SK-N-MC (cell line): ENCODE measurements around the gene LRCOL1.
A peak's percentile ranks its signal among the peaks of the same experiment; 100 is the strongest.

Experiments used
- DNase-seq: peaks from one replicate; pipeline ENCODE4 v3.0.0-alpha.2; 2011; ENCODE audit warnings: low read depth, low spot score
- H3K27ac ChIP-seq: fragments of 200-600 bp; sonication (generic); 2 replicates; pipeline ENCODE4 v1.5.1; 2016; ENCODE audit warnings: mixed run types
- H3K36me3 ChIP-seq: fragments of 200-600 bp; sonication (generic); 2 replicates; pipeline ENCODE4 v1.6.1; 2017; ENCODE audit warnings: antibody characterized with exemption, low read length, mixed read lengths; ENCODE audit not compliant: insufficient read depth
- H3K4me3 ChIP-seq: fragments of 200-600 bp; sonication (generic); 2 replicates; pipeline ENCODE4 v1.5.1; 2016
- H3K9ac ChIP-seq: fragments of 200-600 bp; sonication (generic); 2 replicates; pipeline ENCODE4 v1.8.0; 2017; ENCODE audit warnings: mixed run types, mixed read lengths; ENCODE audit not compliant: insufficient read length
- H3K9me3 ChIP-seq: fragments of 200-600 bp; sonication (generic); 2 replicates; pipeline ENCODE4 v1.6.1; 2017; ENCODE audit warnings: low read depth, mild to moderate bottlenecking, antibody characterized with exemption, low read length, moderate library complexity, mixed read lengths
- EZH2 ChIP-seq: fragments of 200-600 bp; sonication (generic); IDR thresholded peaks from one replicate; pipeline ENCODE4 v1.6.1; 2017; ENCODE audit warnings: antibody characterized with exemption
- FOXP2 ChIP-seq: optimal IDR thresholded peaks from 2 replicates; pipeline ENCODE3; 2011; ENCODE audit warnings: mild to moderate bottlenecking, moderate library complexity; ENCODE audit not compliant: insufficient read depth; ENCODE audit errors: extremely low read length, control extremely low read depth
- POLR2AphosphoS5 ChIP-seq: IDR thresholded peaks from 2 replicates; pipeline ENCODE4 v1.6.1; 2012; ENCODE audit warnings: mild to moderate bottlenecking, low read depth, low read length, borderline replicate concordance

The LRCOL1 gene

GRCh38 chr12:132622437-132623071, 12.2 kb upstream of the LRCOL1 start:
- Histone ChIP-seq H3K9ac (no peak overlapping the region), H3K4me3 (no peak overlapping the region), H3K27ac (peak overlapping the region; percentile 62; the same call in 1 of the 2 replicates), H3K9me3 (no peaks in the 10 kb centered on the region; the same call in 1 of the 2 replicates), H3K36me3 (peaks cover 30% of the 10 kb centered on the region)
- TF ChIP-seq EZH2 (no peak), POLR2AphosphoS5 (peak; percentile 31; the same call in 1 of the 2 replicates), FOXP2 (no peak)
- no peak for DNase-seq

- Histone ChIP-seq H3K36me3 (peaks cover 30% of the 10 kb centered on the region), H3K9me3 (no peaks in the 10 kb centered on the region; the same call in 1 of the 2 replicates), H3K27ac (peak overlapping the region; percentile 62; the same call in 1 of the 2 replicates), H3K9ac (no peak overlapping the region), H3K4me3 (no peak overlapping the region)
- DNase-seq, result no peak
- peak; percentile 18; the same call in 1 of the 2 replicates for TF ChIP-seq POLR2AphosphoS5
- TF ChIP-seq EZH2, result no peak
Measured at GRCh38 chr12:132621657-132622435, 11.5 kb upstream of the LRCOL1 start.

GRCh38 chr12:132620899-132621656, 10.7 kb upstream of the LRCOL1 start:
- no peak overlapping the region for H3K9ac ChIP-seq
- no peak for DNase-seq
- peaks cover 24% of the 10 kb centered on the region for H3K36me3 ChIP-seq
- no peak overlapping the region for H3K4me3 ChIP-seq
- H3K9me3 ChIP-seq, result no peaks in the 10 kb centered on the region; the same call in 1 of the 2 replicates
- no peak overlapping the region for H3K27ac ChIP-seq
- TF ChIP-seq FOXP2, result no peak
- no peak for TF ChIP-seq POLR2AphosphoS5
- TF ChIP-seq EZH2, result no peak

GRCh38 chr12:132620113-132620898, 9.9 kb upstream of the LRCOL1 start:
- no peak overlapping the region for H3K9ac ChIP-seq
- no peak overlapping the region for H3K4me3 ChIP-seq
- H3K27ac ChIP-seq, result no peak overlapping the region
- TF ChIP-seq POLR2AphosphoS5 (no peak), FOXP2 (no peak), EZH2 (no peak)
- DNase-seq, result no peak
- H3K36me3 ChIP-seq, result peaks cover 16% of the 10 kb centered on the region
- no peaks in the 10 kb centered on the region; the same call in 1 of the 2 replicates for H3K9me3 ChIP-seq

- H3K27ac ChIP-seq, result no peak overlapping the region
- H3K36me3 ChIP-seq, result peaks cover 9% of the 10 kb centered on the region
- H3K9ac ChIP-seq, result no peak overlapping the region
- no peak for DNase-seq
- H3K4me3 ChIP-seq, result no peak overlapping the region
- H3K9me3 ChIP-seq, result no peaks in the 10 kb centered on the region; the same call in 1 of the 2 replicates
- TF ChIP-seq EZH2 (no peak), FOXP2 (no peak), POLR2AphosphoS5 (no peak)
Measured at GRCh38 chr12:132619386-132620112, 9.2 kb upstream of the LRCOL1 start.

- no peak overlapping the region for H3K27ac ChIP-seq
- H3K9me3 ChIP-seq, result no peaks in the 10 kb centered on the region; the same call in 1 of the 2 replicates
- peaks cover 4% of the 10 kb centered on the region for H3K36me3 ChIP-seq
- no peak for TF ChIP-seq FOXP2
- no peak for TF ChIP-seq POLR2AphosphoS5
- no peak for TF ChIP-seq EZH2
- no peak for DNase-seq
- H3K4me3 ChIP-seq, result no peak overlapping the region
- H3K9ac ChIP-seq, result no peak overlapping the region
Measured at GRCh38 chr12:132619071-132619385, 8.6 kb upstream of the LRCOL1 start.

GRCh38 chr12:132618683-132619043, 8.3 kb upstream of the LRCOL1 start, which contains the start of gene P2RX2:
Gene P2RX2, plus strand, starts transcription at chr12:132618776. Its CDS starts 41 bp downstream, at chr12:132618817.
- TF ChIP-seq POLR2AphosphoS5, result no peak
- TF ChIP-seq EZH2, result no peak
- TF ChIP-seq FOXP2, result no peak
- H3K9ac ChIP-seq, result no peak within 1 kb of the TSS
- no peaks in the 10 kb centered on the region; the same call in 1 of the 2 replicates for H3K9me3 ChIP-seq
- H3K27ac ChIP-seq, result no peak within 1 kb of the TSS
- peak within 1 kb of the TSS; percentile 68 for H3K4me3 ChIP-seq
- no peak for DNase-seq
- H3K36me3 ChIP-seq, result peaks cover under 1% of the 10 kb centered on the region; the same call in 1 of the 2 replicates
